ENCODE data around the gene RGS11. TPM values are rescaled to one million over a fixed set of nuclear protein-coding genes. Genes with fewer than 3 reads are reported as not detected.

The RGS11 gene
- total and polyA plus RNA-seq, 9 of the 15 experiments (the other 6 are each of a cell fraction or from before 2014, with no cell fraction given) = not detected

- Histone ChIP-seq H4K20me1 (replicated peaks; ENCODE audit: control insufficient read depth, insufficient read depth, low read length) (no peaks in the 10 kb centered on the region), H3K9me1 (ENCODE audit: control insufficient read depth, insufficient read depth, low read length) (no peaks in the 10 kb centered on the region), H3K9ac (ENCODE audit: insufficient read depth in 1 of 2, low read depth in 2 of 2, low read length in 2 of 2) (peak overlapping the region in 1 of 2 experiments; percentile 19; a peak in 1 of 4 replicates), H2AFZ (ENCODE audit: low read depth, low read length) (no peak overlapping the region), H3K4me1 (replicated peaks in 1 of 2; ENCODE audit: control insufficient read depth in 2 of 2, insufficient read depth in 2 of 2, low read length in 2 of 2) (peaks cover 22 to 30% of the 10 kb centered on the region in 2 experiments), H3K4me2 (ENCODE audit: insufficient read depth, low read length) (no peak overlapping the region), H3K4me3 (no peak overlapping the region), H3K27me3 (ENCODE audit: control insufficient read depth in 2 of 2, insufficient read depth in 2 of 2, low read length in 2 of 2) (no peaks in the 10 kb centered on the region), H3K9me3 (replicated peaks; ENCODE audit: control insufficient read depth, insufficient read depth, low read depth, low read length) (no peaks in the 10 kb centered on the region), H3K27ac (ENCODE audit: extremely low read depth, low read depth, low read length) (0 out of 3 replicates have a peak overlapping the region, but pooled peaks have one; percentile 16), H3K36me3 (ENCODE audit: control insufficient read depth, insufficient read depth, low read length) (no peaks in the 10 kb centered on the region), H3K79me2 (ENCODE audit: control insufficient read depth, insufficient read depth, low read length) (peaks cover 33% of the 10 kb centered on the region)
- in situ Hi-C loops (cut with MboI) (no loop called here), intact Hi-C loops (cut with micrococcal nuclease) (no loop called here)
- ChIA-PET CTCF (ENCODE audit: low intra/inter-chr PET ratio) (no interaction called here), POLR2A (interaction anchor here (0.6 to 3.7 kb wide), 3 partner anchors 11 to 21 kb away, joined by 3 to 14 read pairs (median 3); partner anchors contain the start of gene LUC7L)
- 66% methylated on average over 4 of the region's 4 CpGs for WGBS (ENCODE audit: insufficient coverage, low coverage, missing lambda C conversion rate)
- DNase-seq (ENCODE audit: extremely low read depth in 1 of 4, low spot score in 3 of 4) (peak in 1 of 4 experiments; percentile 2), FAIRE-seq (no peak), ATAC-seq (no peak)
- TF ChIP-seq DMBX1 (CRISPR knock-in tag; IDR thresholded peaks at IDR 0.05; ENCODE audit: borderline replicate concordance) (no peak), NFRKB (IDR thresholded peaks at IDR 0.05; ENCODE audit: low read depth) (no peak), PHTF2 (CRISPR knock-in tag; IDR thresholded peaks at IDR 0.05) (no peak), PRMT5 (CRISPR knock-in tag; IDR thresholded peaks at IDR 0.05) (no peak), NR2C1 (IDR thresholded peaks at IDR 0.05) (no peak), NR2C1 (tag; IDR thresholded peaks at IDR 0.05) (no peak), BHLHE40 (IDR thresholded peaks at IDR 0.05; ENCODE audit: low read length) (no peak), ZNF239 (CRISPR knock-in tag; IDR thresholded peaks at IDR 0.05) (no peak), ZNF140 (CRISPR knock-in tag; IDR thresholded peaks at IDR 0.05) (no peak), PTRF (tag; IDR thresholded peaks at IDR 0.05) (no peak), REST (IDR thresholded peaks at IDR 0.05; ENCODE audit: borderline replicate concordance) (no peak), REST (CRISPR knock-in tag; IDR thresholded peaks at IDR 0.05; ENCODE audit: low read depth) (no peak), PURB (CRISPR knock-in tag; IDR thresholded peaks at IDR 0.05; ENCODE audit: low read depth) (no peak), ZNF639 (CRISPR knock-in tag; conservative IDR thresholded peaks at IDR 0.05 in 1 of 2, IDR thresholded peaks at IDR 0.05 in 1 of 2) (no peak), TEAD4 (IDR thresholded peaks at IDR 0.05; ENCODE audit: low read length) (no peak), TEAD4 (CRISPR knock-in tag; IDR thresholded peaks at IDR 0.05; ENCODE audit: borderline replicate concordance) (no peak)
- no TSS peak for BruUV-seq (replicated peaks)
These were observed 32.4 kb downstream of the RGS11 start for GRCh38 chr16:243348-243747.
